Measurements from ENCODE around the gene RAB11A.

GRCh38 chr15:65920121-65920520 is 50.8 kb downstream of the RAB11A start:
- TF ChIP-seq CTCF (IDR thresholded peaks at IDR 0.05) (no peak), RNF2 (IDR thresholded peaks at IDR 0.05; ENCODE audit: borderline replicate concordance, low read depth) (no peak), USF2 (IDR thresholded peaks at IDR 0.05) (no peak), REST (IDR thresholded peaks at IDR 0.05) (no peak), FOSL2 (IDR thresholded peaks at IDR 0.05) (no peak), FOSL2 (CRISPR knock-in tag; IDR thresholded peaks at IDR 0.05) (no peak), CHD2 (IDR thresholded peaks at IDR 0.05; ENCODE audit: low read length, partially characterized antibody) (no peak), MAFK (IDR thresholded peaks at IDR 0.05; ENCODE audit: partially characterized antibody) (no peak), POLR2A (IDR thresholded peaks at IDR 0.05; ENCODE audit: low read length) (no peak)

Measured in A549 (cell line).